ENCODE measurements around the gene PLA2G6. TPM values are rescaled to one million over a fixed set of nuclear protein-coding genes. Genes with fewer than 3 reads are reported as not detected.

PLA2G6 gene, protein sequence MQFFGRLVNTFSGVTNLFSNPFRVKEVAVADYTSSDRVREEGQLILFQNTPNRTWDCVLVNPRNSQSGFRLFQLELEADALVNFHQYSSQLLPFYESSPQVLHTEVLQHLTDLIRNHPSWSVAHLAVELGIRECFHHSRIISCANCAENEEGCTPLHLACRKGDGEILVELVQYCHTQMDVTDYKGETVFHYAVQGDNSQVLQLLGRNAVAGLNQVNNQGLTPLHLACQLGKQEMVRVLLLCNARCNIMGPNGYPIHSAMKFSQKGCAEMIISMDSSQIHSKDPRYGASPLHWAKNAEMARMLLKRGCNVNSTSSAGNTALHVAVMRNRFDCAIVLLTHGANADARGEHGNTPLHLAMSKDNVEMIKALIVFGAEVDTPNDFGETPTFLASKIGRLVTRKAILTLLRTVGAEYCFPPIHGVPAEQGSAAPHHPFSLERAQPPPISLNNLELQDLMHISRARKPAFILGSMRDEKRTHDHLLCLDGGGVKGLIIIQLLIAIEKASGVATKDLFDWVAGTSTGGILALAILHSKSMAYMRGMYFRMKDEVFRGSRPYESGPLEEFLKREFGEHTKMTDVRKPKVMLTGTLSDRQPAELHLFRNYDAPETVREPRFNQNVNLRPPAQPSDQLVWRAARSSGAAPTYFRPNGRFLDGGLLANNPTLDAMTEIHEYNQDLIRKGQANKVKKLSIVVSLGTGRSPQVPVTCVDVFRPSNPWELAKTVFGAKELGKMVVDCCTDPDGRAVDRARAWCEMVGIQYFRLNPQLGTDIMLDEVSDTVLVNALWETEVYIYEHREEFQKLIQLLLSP
- total RNA-seq = 8.9 and 9.3 TPM in 2 replicates

GRCh38 chr22:38181453-38182200 lies at the start of gene PLA2G6:
PLA2G6 (minus strand) TSS chr22:38181830; CDS start chr22:38169426, 12,404 bp downstream.

GRCh38 chr22:38201711-38202436 lies 20.2 kb upstream of the PLA2G6 start, which contains the start of gene MAFF:
MAFF (plus strand) TSS chr22:38201994; CDS start chr22:38213854, 11,860 bp downstream.

GRCh38 chr22:38110008-38110862 lies 71.4 kb downstream of the PLA2G6 start, which contains the start of gene BAIAP2L2:
BAIAP2L2 (minus strand) TSS chr22:38110684; CDS start chr22:38110525, 159 bp downstream.

DNA sequence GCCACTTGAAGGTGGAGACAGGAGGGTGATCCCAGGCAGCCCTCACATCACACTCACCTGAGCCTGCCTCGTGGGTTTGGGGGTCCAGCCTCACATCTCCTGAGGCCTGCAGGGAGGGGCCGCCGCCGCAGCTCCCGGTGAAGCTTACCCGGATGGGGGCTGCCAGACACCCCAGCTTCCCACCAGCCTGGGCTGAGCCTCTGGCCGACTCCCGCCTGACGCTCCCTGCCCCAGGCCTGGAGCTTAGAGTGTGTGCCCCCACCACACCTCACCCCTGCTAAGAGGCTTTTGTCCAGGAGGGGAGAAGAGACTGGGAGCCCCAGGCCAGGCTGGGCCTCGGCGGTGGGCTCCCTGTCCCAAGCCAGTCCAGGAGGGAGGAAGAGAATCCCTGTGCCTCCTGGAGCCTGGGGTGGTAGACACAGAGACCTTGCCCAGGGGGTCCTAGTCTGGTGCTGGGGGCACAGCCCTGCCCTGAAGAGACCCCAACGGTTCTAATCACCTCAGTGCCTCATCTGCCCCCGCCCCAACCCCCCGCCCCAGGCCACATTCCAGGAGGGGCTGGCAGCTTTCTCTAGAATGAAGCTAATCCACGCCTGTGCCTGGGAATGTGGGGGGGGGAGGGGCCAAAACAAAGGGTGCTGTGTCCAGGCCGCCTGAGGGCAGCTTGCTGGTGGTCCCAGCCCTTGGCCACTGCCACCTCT lies 97.5 kb downstream of the PLA2G6 start, which contains the start of gene SLC16A8:
Gene SLC16A8, minus strand, starts transcription at position 254 of the 701 bp plus-strand sequence. CDS start 1,311 bp downstream, outside the sequence.

Other genes starting within 250 kb of the PLA2G6 start
- gene C22orf23, start 228.2 kb downstream of the PLA2G6 start, total RNA-seq = under 0.01 TPM in 1 of 2 replicates, not detected in the other
- 27.3 and 68.2 TPM in 2 replicates for gene POLR2F, start 228.1 kb downstream of the PLA2G6 start, total RNA-seq
- not detected in 2 replicates for gene SOX10, start 197.3 kb downstream of the PLA2G6 start, total RNA-seq
- 20.5 and 38.2 TPM in 2 replicates for gene PICK1, start 124.4 kb downstream of the PLA2G6 start, total RNA-seq
- 0.07 and 0.34 TPM in 2 replicates for gene SLC16A8, start 97.6 kb downstream of the PLA2G6 start, total RNA-seq
- 1.0 TPM in 1 of 2 replicates, not detected in the other for gene BAIAP2L2, start 71.1 kb downstream of the PLA2G6 start, total RNA-seq
- gene MAFF, start 20.2 kb upstream of the PLA2G6 start, total RNA-seq = 25.8 and 34.2 TPM in 2 replicates
- 15.0 and 33.0 TPM in 2 replicates for gene TMEM184B, start 91.2 kb upstream of the PLA2G6 start, total RNA-seq
- gene CSNK1E, start 135.6 kb upstream of the PLA2G6 start, total RNA-seq = 176 and 197 TPM in 2 replicates